Hepatocyte (in vitro differentiated cells): ENCODE results near the gene UBXN7. TPM values are rescaled to one million over a fixed set of nuclear protein-coding genes. Genes with fewer than 3 reads are reported as not detected.

ENCODE experiments used
- DNase-seq: peaks from one replicate; pipeline ENCODE4 v3.0.0-alpha.2; 2016; ENCODE audit warnings: low spot score
- H2AFZ ChIP-seq: fragments of 200-600 bp; sonication (generic); 2 replicates; pipeline ENCODE4 v1.6.0; 2016; ENCODE audit warnings: antibody characterized with exemption, mild to moderate bottlenecking
- H3K27ac ChIP-seq: fragments of 200-600 bp; sonication (generic); 2 replicates; pipeline ENCODE4 v1.5.1; 2016; ENCODE audit warnings: mild to moderate bottlenecking
- H3K27me3 ChIP-seq: fragments of 200-600 bp; sonication (generic); 2 replicates; pipeline ENCODE4 v1.6.1; 2016
- H3K36me3 ChIP-seq: fragments of 200-600 bp; sonication (generic); replicated peaks from 2 replicates; pipeline ENCODE4 v1.5.1; 2016; ENCODE audit warnings: low read depth; ENCODE audit not compliant: insufficient read depth
- H3K4me1 ChIP-seq: fragments of 200-600 bp; sonication (generic); 2 replicates; pipeline ENCODE4 v1.5.1; 2016; ENCODE audit warnings: mild to moderate bottlenecking, moderate library complexity; ENCODE audit not compliant: insufficient read depth
- H3K4me2 ChIP-seq: fragments of 200-600 bp; sonication (generic); 2 replicates; pipeline ENCODE4 v1.6.0; 2016
- H3K4me3 ChIP-seq: fragments of 200-600 bp; sonication (generic); 2 replicates; pipeline ENCODE4 v1.5.1; 2016; ENCODE audit warnings: mild to moderate bottlenecking
- H3K79me2 ChIP-seq: fragments of 200-600 bp; sonication (generic); 2 replicates; pipeline ENCODE4 v1.6.0; 2017; ENCODE audit warnings: mild to moderate bottlenecking
- H3K9me2 ChIP-seq: fragments of 200-600 bp; sonication (generic); replicated peaks from 2 replicates; pipeline ENCODE4 v1.6.0; 2017; ENCODE audit warnings: mild to moderate bottlenecking; ENCODE audit not compliant: insufficient read depth
- H3K9me3 ChIP-seq: fragments of 200-600 bp; sonication (generic); 2 replicates; pipeline ENCODE4 v1.5.1; 2016; ENCODE audit warnings: low read depth, mild to moderate bottlenecking
- H4K20me1 ChIP-seq: fragments of 200-600 bp; sonication (generic); 2 replicates; pipeline ENCODE4 v1.6.0; 2016; ENCODE audit warnings: mild to moderate bottlenecking; ENCODE audit not compliant: insufficient read depth, poor library complexity, severe bottlenecking
- EZH2 ChIP-seq: fragments of 200-600 bp; sonication (generic); IDR thresholded peaks from 2 replicates; pipeline ENCODE4 v1.6.1; 2016; ENCODE audit warnings: antibody characterized with exemption, mild to moderate bottlenecking, borderline replicate concordance
- EZH2phosphoT487 ChIP-seq: fragments of 200-600 bp; sonication (generic); IDR thresholded peaks from one replicate; pipeline ENCODE4 v1.6.1; 2018; ENCODE audit warnings: antibody characterized with exemption, mild to moderate bottlenecking, low read depth, moderate library complexity; ENCODE audit not compliant: unreplicated experiment, severe bottlenecking
- WGBS: methylation state at CpG from one replicate; pipeline ENCODE4 v1.1.6; 2016; ENCODE audit warnings: low lambda C conversion rate; ENCODE audit errors: missing lambda C conversion rate; 5-methylcytosine and 5-hydroxymethylcytosine counted together
- polyA plus RNA-seq: library from polyadenylated mRNA; unstranded; fragments of >200 nt; fragmentation: Nextera tagmentation; extraction: Ambion mirVana; gene quantifications from 2 replicates; pipeline ENCODE4 v1.2.1, GENCODE V29; 2016
- total RNA-seq: library from RNA; depleted of rRNA; stranded (reverse); fragments of >200 nt; gene quantifications from 2 replicates; pipeline ENCODE4 v1.2.3, GENCODE V29; 2014
- TF ChIP-seq, protein P1 (sequence below): fragments of 200-600 bp; sonication (generic); IDR thresholded peaks from 2 replicates; pipeline ENCODE4 v1.5.1; 2016; ENCODE audit warnings: antibody characterized with exemption, mild to moderate bottlenecking; ENCODE audit not compliant: poor library complexity

The UBXN7 gene
- total and polyA plus RNA-seq, 2 experiments from 2014 or later: 18.6 to 32.4 TPM

DNA sequence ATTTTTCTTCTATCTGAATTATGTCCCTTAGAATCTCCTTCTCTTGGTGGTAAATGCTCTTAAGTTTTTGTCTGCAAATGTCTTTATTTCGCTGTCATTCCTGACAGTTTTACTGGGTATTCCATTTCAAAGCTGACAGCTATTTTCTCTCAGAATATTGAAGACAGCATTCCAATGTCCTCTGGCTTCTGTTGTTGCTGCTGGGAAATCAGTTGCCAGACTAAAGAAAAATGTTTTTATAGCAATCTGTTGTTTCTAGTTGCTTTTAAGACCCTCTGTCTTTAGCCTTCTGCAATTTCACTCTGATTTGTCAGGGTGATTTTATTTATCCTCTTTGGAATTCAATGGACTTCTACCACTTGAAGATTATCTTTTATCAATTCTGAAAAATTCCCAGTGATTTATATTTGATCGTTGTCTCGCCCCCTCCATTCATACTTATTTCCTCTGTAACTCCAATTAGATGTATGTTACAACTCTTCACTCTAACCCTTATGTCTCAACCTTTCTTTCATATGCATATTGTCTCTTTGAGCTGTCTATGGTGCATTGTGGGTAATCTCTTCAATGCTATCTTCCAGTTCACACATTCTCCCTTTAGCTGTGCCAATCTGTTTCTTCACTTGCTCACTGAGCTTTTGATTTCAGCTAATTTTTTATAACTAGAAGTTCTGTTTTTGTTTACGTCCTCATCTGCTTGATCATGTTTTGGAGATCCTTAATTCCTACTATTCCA is 23.5 kb downstream of the UBXN7 start:
- Histone ChIP-seq H3K27ac (no peak overlapping the region), H2AFZ (no peak overlapping the region), H3K4me3 (no peak overlapping the region), H4K20me1 (peaks cover 22% of the 10 kb centered on the region), H3K27me3 (no peaks in the 10 kb centered on the region), H3K9me2 (no peaks in the 10 kb centered on the region), H3K4me2 (no peak overlapping the region), H3K36me3 (no peaks in the 10 kb centered on the region), H3K79me2 (peaks cover 97% of the 10 kb centered on the region), H3K9me3 (no peaks in the 10 kb centered on the region), H3K4me1 (no peaks in the 10 kb centered on the region)
- 95% methylated on average over 4 of the region's 4 CpGs for WGBS
- no peak for TF ChIP-seq EZH2phosphoT487
- TF ChIP-seq, protein P1, sequence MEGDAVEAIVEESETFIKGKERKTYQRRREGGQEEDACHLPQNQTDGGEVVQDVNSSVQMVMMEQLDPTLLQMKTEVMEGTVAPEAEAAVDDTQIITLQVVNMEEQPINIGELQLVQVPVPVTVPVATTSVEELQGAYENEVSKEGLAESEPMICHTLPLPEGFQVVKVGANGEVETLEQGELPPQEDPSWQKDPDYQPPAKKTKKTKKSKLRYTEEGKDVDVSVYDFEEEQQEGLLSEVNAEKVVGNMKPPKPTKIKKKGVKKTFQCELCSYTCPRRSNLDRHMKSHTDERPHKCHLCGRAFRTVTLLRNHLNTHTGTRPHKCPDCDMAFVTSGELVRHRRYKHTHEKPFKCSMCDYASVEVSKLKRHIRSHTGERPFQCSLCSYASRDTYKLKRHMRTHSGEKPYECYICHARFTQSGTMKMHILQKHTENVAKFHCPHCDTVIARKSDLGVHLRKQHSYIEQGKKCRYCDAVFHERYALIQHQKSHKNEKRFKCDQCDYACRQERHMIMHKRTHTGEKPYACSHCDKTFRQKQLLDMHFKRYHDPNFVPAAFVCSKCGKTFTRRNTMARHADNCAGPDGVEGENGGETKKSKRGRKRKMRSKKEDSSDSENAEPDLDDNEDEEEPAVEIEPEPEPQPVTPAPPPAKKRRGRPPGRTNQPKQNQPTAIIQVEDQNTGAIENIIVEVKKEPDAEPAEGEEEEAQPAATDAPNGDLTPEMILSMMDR: no peak
- no peak for TF ChIP-seq EZH2
- DNase-seq: no peak

DNA sequence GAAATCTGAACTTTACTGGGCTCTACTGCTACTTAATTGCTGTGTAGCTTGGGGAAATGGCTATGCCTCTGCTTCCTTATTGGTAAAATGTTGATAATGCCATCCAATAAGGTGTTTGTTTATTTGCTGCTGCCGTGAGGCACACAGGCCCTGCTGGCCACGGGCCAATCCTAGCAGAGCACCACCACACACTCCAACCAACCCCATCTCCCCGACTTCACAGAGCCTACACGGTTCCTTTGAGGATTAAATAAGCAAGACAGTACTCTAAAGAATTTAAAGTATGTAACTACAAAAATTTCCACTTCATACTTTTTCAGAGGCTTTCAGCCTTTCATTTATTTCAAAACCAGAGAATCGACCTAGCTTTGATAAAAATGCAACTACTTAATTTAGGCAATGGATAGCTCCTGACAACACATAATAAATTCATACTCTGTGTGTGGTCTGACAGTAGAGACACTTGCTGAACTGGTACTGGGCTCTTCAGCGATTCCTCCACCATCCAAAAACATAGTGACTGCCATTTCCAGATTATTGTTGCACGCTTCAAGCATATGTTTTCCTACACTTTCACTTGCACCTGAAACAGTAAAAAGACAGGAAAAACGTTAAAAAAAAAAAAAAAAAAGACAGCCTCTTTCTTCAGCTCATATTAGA is 25.3 kb downstream of the UBXN7 start:
- no peaks in the 10 kb centered on the region for H3K27me3 ChIP-seq
- TF ChIP-seq EZH2 (no peak), EZH2phosphoT487 (no peak)
- TF ChIP-seq, protein P1: no peak
- H2AFZ ChIP-seq: no peak overlapping the region
- DNase-seq: peak; percentile 65
- peaks cover 14% of the 10 kb centered on the region for H4K20me1 ChIP-seq
- H3K4me3 ChIP-seq: no peak overlapping the region
- H3K79me2 ChIP-seq: peaks cover 97% of the 10 kb centered on the region
- H3K4me1 ChIP-seq: no peaks in the 10 kb centered on the region
- H3K9me2 ChIP-seq: no peaks in the 10 kb centered on the region
- WGBS: 60% methylated on average over 8 of the region's 8 CpGs
- peak overlapping the region; percentile 33 for H3K27ac ChIP-seq
- H3K36me3 ChIP-seq: no peaks in the 10 kb centered on the region
- H3K4me2 ChIP-seq: peak overlapping the region; percentile 30
- no peaks in the 10 kb centered on the region for H3K9me3 ChIP-seq

DNA sequence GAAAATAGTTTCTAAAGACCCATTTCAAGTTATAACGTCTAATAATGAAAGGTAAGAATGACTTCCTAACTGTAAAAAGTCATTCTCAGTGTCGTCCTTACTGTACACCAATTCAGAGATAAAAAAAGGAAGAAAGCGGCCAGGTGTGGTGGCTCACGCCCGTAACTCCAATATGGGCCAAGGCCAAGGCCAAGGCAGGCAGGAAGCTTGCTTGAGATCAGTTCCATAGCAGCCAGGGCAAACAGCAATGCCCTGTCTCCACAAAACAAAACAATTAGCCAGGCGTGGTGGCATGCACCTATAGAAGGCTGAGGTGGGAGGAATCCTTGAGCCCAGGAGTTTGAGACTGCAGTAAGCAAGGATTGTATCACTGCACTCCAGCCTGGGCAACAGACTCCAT is 31.9 kb downstream of the UBXN7 start:
- H3K36me3 ChIP-seq: no peaks in the 10 kb centered on the region
- H3K79me2 ChIP-seq: peaks cover 63% of the 10 kb centered on the region
- no peaks in the 10 kb centered on the region for H3K9me2 ChIP-seq
- WGBS: 96% methylated on average over 6 of the region's 6 CpGs
- no peak for DNase-seq
- H4K20me1 ChIP-seq: peaks cover 2% of the 10 kb centered on the region
- no peak overlapping the region for H3K4me2 ChIP-seq
- H3K4me3 ChIP-seq: no peak overlapping the region
- no peaks in the 10 kb centered on the region for H3K4me1 ChIP-seq
- no peak overlapping the region for H2AFZ ChIP-seq
- H3K9me3 ChIP-seq: no peaks in the 10 kb centered on the region
- H3K27me3 ChIP-seq: no peaks in the 10 kb centered on the region
- H3K27ac ChIP-seq: no peak overlapping the region
- TF ChIP-seq EZH2 (no peak), EZH2phosphoT487 (no peak)
- TF ChIP-seq, protein P1: no peak
